ENCODE results near the gene PNMA1. TPM values are rescaled to one million over a fixed set of nuclear protein-coding genes. Genes with fewer than 3 reads are reported as not detected.
A peak's percentile ranks its signal among the peaks of the same experiment; 100 is the strongest.

Gene PNMA1
- total RNA-seq, 1 experiment from 2014 or later, result 24.6 TPM

GRCh38 chr14:73759183-73759713, 45.1 kb upstream of the PNMA1 start:
- H3K27me3 ChIP-seq (ENCODE audit: insufficient read depth, low read length), result no peaks in the 10 kb centered on the region
- no peak overlapping the region for H2AFZ ChIP-seq (ENCODE audit: low read depth, low read length, poor library complexity, severe bottlenecking)
- H3K9me3 ChIP-seq (ENCODE audit: control insufficient read depth in 1 of 2, insufficient read depth in 1 of 2, low read depth in 1 of 2, low read length in 2 of 2), result no peaks in the 10 kb centered on the region
- H3K4me2 ChIP-seq (ENCODE audit: low read length), result peak overlapping the region; percentile 96
- POLR2A ChIA-PET, result interaction anchor here (1.1 to 3.3 kb wide), 4 partner anchors 13 to 66 kb away, joined by 4 to 14 read pairs (median 8); no protein-coding TSS in a partner anchor
- H3K4me1 ChIP-seq (ENCODE audit: control insufficient read depth in 1 of 2, insufficient read depth in 2 of 2, low read length in 2 of 2), result peaks cover 36 to 72% of the 10 kb centered on the region in 2 experiments
- no TSS peak for BruUV-seq (replicated peaks)
- intact Hi-C loops (cut with micrococcal nuclease), result no loop called here
- H4K20me1 ChIP-seq (ENCODE audit: insufficient read depth), result no peaks in the 10 kb centered on the region
- H3K9ac ChIP-seq (ENCODE audit: low read length), result peak overlapping the region; percentile 87
- ATAC-seq (peak; percentile 46), DNase-seq (ENCODE audit: low read depth, low spot score) (no peak)
- peak overlapping the region; percentile 79 for H3K4me3 ChIP-seq (replicated peaks in 1 of 2; ENCODE audit: low read depth in 1 of 2, low read length in 2 of 2)
- no peaks in the 10 kb centered on the region for H3K36me3 ChIP-seq (ENCODE audit: control insufficient read depth in 1 of 2, insufficient read depth in 2 of 2, low read length in 2 of 2)
- TF ChIP-seq CBX3 (IDR thresholded peaks at IDR 0.05; ENCODE audit: low read depth), result no peak
- TF ChIP-seq POLR2A (IDR thresholded peaks at IDR 0.05; ENCODE audit: borderline replicate concordance, extremely low read depth, insufficient read depth, insufficient read length), result no peak
- peak; percentile 47 for TF ChIP-seq ZFX (IDR thresholded peaks at IDR 0.05)
- TF ChIP-seq, protein P1, sequence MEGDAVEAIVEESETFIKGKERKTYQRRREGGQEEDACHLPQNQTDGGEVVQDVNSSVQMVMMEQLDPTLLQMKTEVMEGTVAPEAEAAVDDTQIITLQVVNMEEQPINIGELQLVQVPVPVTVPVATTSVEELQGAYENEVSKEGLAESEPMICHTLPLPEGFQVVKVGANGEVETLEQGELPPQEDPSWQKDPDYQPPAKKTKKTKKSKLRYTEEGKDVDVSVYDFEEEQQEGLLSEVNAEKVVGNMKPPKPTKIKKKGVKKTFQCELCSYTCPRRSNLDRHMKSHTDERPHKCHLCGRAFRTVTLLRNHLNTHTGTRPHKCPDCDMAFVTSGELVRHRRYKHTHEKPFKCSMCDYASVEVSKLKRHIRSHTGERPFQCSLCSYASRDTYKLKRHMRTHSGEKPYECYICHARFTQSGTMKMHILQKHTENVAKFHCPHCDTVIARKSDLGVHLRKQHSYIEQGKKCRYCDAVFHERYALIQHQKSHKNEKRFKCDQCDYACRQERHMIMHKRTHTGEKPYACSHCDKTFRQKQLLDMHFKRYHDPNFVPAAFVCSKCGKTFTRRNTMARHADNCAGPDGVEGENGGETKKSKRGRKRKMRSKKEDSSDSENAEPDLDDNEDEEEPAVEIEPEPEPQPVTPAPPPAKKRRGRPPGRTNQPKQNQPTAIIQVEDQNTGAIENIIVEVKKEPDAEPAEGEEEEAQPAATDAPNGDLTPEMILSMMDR (IDR thresholded peaks at IDR 0.05 in 2 of 3, conservative IDR thresholded peaks at IDR 0.05 in 1 of 3; ENCODE audit: borderline replicate concordance in 1 of 3, insufficient read depth in 1 of 3, low read depth in 2 of 3, low read length in 2 of 3), result no peak
- CTCF ChIA-PET, result interaction anchor here (1.2 to 3.2 kb wide), 11 partner anchors 8 to 127 kb away, joined by 3 to 34 read pairs (median 6); partner anchors contain the start of genes PTGR2 and ZNF410
- peak overlapping the region; percentile 95 for H3K27ac ChIP-seq (ENCODE audit: low read depth, low read length)
- RAD21 ChIA-PET (ENCODE audit: low non-redundant PET in 1 of 2, low total read pairs in 2 of 2, uncharacterized antibody in 2 of 2, unreplicated experiment in 2 of 2), result interaction anchor here (1.0 to 2.0 kb wide), 4 partner anchors 14 to 67 kb away, joined by 4 to 11 read pairs (median 6); no protein-coding TSS in a partner anchor
- no peaks in the 10 kb centered on the region for H3K9me2 ChIP-seq (ENCODE audit: insufficient read depth)
- peaks cover 50% of the 10 kb centered on the region for H3K79me2 ChIP-seq (ENCODE audit: insufficient read depth, low read length)

All from HCT116 (cell line).